ENCODE results near the gene ABRACL. TPM values are rescaled to one million over a fixed set of nuclear protein-coding genes. Genes with fewer than 3 reads are reported as not detected.
"Not testable (repeated sequence)": the region's sequence is repeated elsewhere in the genome, so short reads cannot be mapped to it uniquely, and the experiment has no call there.

The ABRACL gene
- 15.4 TPM for polyA plus RNA-seq (ENCODE audit: insufficient read length)

- peak; percentile 59 for DNase-seq
Observed at GRCh38 chr6:139028658-139029469, at the start of gene ABRACL. TSS of gene ABRACL (plus strand) at chr6:139028745. CDS start at chr6:139034161, 5,416 bp downstream.

GRCh38 chr6:138979365-138979764, 49.2 kb upstream of the ABRACL start:
- DNase-seq = no peak

- DNase-seq = no peak
Observed at GRCh38 chr6:138979813-138980668, 48.5 kb upstream of the ABRACL start.

GRCh38 chr6:138981416-138981815, 47.1 kb upstream of the ABRACL start:
- no peak for DNase-seq

GRCh38 chr6:138986578-138986977, 42.0 kb upstream of the ABRACL start:
- DNase-seq = no peak

GRCh38 chr6:138987080-138987642, 41.4 kb upstream of the ABRACL start:
- no peak for DNase-seq

GRCh38 chr6:138987643-138988468, 40.7 kb upstream of the ABRACL start, which contains the start of gene REPS1:
TSS of gene REPS1 (minus strand) at chr6:138988253. CDS start at chr6:138987682, 571 bp downstream.
- peak; percentile 94 for DNase-seq

GRCh38 chr6:138988469-138988834, 40.1 kb upstream of the ABRACL start:
- DNase-seq = no peak

GRCh38 chr6:138989098-138989983, 39.2 kb upstream of the ABRACL start:
- DNase-seq = no peak

- no peak for DNase-seq
Observed at GRCh38 chr6:138991206-138991605, 37.3 kb upstream of the ABRACL start.

GRCh38 chr6:138992965-138993364, 35.6 kb upstream of the ABRACL start:
- DNase-seq = not testable (repeated sequence)

GRCh38 chr6:138993410-138993809, 35.1 kb upstream of the ABRACL start:
- DNase-seq = not testable (repeated sequence)

- DNase-seq = no peak
Observed at GRCh38 chr6:138996524-138996923, 32.0 kb upstream of the ABRACL start.

GRCh38 chr6:138997136-138997535, 31.4 kb upstream of the ABRACL start:
- DNase-seq = no peak

- no peak for DNase-seq
Observed at GRCh38 chr6:138999949-139000725, 28.4 kb upstream of the ABRACL start.

GRCh38 chr6:139003751-139004150, 24.8 kb upstream of the ABRACL start:
- DNase-seq = no peak

GRCh38 chr6:139006477-139006876, 22.1 kb upstream of the ABRACL start:
- DNase-seq = no peak

- no peak for DNase-seq
Observed at GRCh38 chr6:139007428-139007827, 21.1 kb upstream of the ABRACL start.

GRCh38 chr6:139008117-139008516, 20.4 kb upstream of the ABRACL start:
- DNase-seq = no peak

- no peak for DNase-seq
Observed at GRCh38 chr6:139010674-139011073, 17.9 kb upstream of the ABRACL start.

Data from hindlimb muscle (tissue), 1 donor.